ENCODE results near the gene IL16. TPM values are rescaled to one million over a fixed set of nuclear protein-coding genes. Genes with fewer than 3 reads are reported as not detected.

The IL16 gene
- polyA plus RNA-seq, 1 donor from 2014 or later: not detected

DNA sequence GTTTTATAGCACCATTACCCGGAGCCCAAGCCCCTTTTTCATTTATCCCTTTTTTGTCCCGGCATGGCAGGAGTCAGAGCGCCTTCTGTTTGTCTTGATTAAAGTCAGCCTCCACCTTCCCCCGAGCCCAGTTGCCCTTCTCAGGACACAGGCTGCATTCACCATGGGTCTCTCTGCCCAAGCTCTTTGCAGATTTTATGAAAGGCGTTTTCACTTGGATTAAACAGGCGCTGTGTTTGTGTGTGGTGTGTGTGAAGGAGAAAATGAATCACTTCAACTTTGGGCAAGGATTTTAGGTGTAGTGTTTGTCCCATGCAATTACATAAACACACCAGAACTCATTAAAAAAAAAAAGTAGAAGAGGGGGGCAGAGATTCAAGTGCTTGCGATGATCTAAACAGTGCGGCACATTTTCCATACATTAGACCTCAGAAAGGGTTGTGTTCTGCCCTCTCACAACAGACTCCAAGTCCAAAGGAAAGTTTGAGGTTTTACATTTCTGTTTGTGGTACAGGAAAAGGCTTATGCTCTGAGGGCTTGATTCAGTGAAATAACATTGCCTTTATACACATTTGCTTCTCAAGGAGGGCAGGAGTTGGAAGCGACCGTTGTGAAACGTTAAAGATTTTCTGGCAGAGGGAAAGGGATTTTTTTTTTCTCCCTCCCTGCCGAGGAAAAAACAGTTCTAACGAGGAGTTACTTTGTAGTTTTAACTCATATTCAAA lies 14.5 kb upstream of the IL16 start:
- Histone ChIP-seq H3K9ac (ENCODE audit: low read length) (no peak overlapping the region), H4K20me1 (ENCODE audit: insufficient read depth) (no peaks in the 10 kb centered on the region), H3K4me2 (ENCODE audit: low read length) (no peak overlapping the region), H3K79me2 (replicated peaks; ENCODE audit: insufficient read depth, low read length) (no peaks in the 10 kb centered on the region), H3K36me3 (ENCODE audit: insufficient read depth, low read length) (no peaks in the 10 kb centered on the region), H3K27me3 (ENCODE audit: insufficient read depth, low read depth, low read length) (no peaks in the 10 kb centered on the region), H3F3A (ENCODE audit: insufficient read depth, low read length, poor library complexity, severe bottlenecking) (no peaks in the 10 kb centered on the region), H2AFZ (ENCODE audit: low read depth, low read length) (no peak overlapping the region), H3K27ac (ENCODE audit: low read length) (no peak overlapping the region), H3K9me2 (ENCODE audit: insufficient read depth, low read length) (no peaks in the 10 kb centered on the region), H3K9me3 (ENCODE audit: low read length) (no peaks in the 10 kb centered on the region), H3K4me3 (ENCODE audit: low read length) (no peak overlapping the region)
- TF ChIP-seq EZH2 (IDR thresholded peaks at IDR 0.05; ENCODE audit: borderline replicate concordance, insufficient read depth, low read length, poor library complexity, severe bottlenecking) (no peak), POLR2AphosphoS5 (IDR thresholded peaks at IDR 0.05) (no peak), TAF1 (IDR thresholded peaks at IDR 0.05; ENCODE audit: low read depth) (no peak), RAD21 (conservative IDR thresholded peaks at IDR 0.05) (no peak), SMC3 (conservative IDR thresholded peaks at IDR 0.05; ENCODE audit: poor library complexity) (no peak), MXI1 (conservative IDR thresholded peaks at IDR 0.05; ENCODE audit: poor library complexity, severe bottlenecking) (no peak), EP300 (conservative IDR thresholded peaks at IDR 0.05; ENCODE audit: poor library complexity, severe bottlenecking) (no peak)
- TF ChIP-seq, protein P1, sequence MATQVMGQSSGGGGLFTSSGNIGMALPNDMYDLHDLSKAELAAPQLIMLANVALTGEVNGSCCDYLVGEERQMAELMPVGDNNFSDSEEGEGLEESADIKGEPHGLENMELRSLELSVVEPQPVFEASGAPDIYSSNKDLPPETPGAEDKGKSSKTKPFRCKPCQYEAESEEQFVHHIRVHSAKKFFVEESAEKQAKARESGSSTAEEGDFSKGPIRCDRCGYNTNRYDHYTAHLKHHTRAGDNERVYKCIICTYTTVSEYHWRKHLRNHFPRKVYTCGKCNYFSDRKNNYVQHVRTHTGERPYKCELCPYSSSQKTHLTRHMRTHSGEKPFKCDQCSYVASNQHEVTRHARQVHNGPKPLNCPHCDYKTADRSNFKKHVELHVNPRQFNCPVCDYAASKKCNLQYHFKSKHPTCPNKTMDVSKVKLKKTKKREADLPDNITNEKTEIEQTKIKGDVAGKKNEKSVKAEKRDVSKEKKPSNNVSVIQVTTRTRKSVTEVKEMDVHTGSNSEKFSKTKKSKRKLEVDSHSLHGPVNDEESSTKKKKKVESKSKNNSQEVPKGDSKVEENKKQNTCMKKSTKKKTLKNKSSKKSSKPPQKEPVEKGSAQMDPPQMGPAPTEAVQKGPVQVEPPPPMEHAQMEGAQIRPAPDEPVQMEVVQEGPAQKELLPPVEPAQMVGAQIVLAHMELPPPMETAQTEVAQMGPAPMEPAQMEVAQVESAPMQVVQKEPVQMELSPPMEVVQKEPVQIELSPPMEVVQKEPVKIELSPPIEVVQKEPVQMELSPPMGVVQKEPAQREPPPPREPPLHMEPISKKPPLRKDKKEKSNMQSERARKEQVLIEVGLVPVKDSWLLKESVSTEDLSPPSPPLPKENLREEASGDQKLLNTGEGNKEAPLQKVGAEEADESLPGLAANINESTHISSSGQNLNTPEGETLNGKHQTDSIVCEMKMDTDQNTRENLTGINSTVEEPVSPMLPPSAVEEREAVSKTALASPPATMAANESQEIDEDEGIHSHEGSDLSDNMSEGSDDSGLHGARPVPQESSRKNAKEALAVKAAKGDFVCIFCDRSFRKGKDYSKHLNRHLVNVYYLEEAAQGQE (IDR thresholded peaks at IDR 0.05; ENCODE audit: borderline replicate concordance): no peak
- TF ChIP-seq, protein P2, sequence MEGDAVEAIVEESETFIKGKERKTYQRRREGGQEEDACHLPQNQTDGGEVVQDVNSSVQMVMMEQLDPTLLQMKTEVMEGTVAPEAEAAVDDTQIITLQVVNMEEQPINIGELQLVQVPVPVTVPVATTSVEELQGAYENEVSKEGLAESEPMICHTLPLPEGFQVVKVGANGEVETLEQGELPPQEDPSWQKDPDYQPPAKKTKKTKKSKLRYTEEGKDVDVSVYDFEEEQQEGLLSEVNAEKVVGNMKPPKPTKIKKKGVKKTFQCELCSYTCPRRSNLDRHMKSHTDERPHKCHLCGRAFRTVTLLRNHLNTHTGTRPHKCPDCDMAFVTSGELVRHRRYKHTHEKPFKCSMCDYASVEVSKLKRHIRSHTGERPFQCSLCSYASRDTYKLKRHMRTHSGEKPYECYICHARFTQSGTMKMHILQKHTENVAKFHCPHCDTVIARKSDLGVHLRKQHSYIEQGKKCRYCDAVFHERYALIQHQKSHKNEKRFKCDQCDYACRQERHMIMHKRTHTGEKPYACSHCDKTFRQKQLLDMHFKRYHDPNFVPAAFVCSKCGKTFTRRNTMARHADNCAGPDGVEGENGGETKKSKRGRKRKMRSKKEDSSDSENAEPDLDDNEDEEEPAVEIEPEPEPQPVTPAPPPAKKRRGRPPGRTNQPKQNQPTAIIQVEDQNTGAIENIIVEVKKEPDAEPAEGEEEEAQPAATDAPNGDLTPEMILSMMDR (IDR thresholded peaks at IDR 0.05; ENCODE audit: poor library complexity, severe bottlenecking): no peak

DNA sequence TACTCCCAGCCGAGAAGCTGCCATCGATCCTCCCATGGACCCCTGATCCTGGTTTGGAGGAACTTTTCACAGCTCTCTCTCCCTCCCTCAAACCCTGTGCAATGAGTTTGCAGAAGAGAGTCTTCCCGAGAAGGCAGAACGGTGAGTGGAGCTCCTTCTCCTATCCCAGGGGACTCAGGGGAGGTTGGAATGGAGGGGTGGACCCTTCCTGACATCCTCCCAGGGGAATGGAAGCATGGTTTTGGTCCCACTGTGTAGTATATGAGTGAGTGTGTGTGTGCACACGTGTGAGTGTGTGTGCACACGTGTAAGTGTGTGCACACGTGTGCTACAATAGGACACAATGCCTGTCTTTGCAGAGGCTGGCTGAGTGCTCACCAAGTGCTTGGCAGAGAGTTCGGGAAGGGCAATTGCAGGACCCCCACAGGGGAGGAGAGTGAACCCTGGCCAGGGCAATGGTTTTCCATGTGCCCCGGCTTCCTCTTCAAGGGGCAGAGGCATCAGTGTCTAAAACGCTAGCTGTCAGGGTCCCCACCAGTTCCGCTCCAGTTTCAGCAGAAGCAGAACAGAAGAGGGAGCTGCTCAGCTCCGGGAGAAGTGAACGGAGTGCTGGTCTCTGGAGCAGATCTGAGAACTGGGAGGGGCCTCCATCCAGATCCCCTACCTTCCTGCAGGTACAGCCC lies 13.8 kb upstream of the IL16 start:
- Histone ChIP-seq H3K36me3 (ENCODE audit: insufficient read depth, low read length) (no peaks in the 10 kb centered on the region), H2AFZ (ENCODE audit: low read depth, low read length) (no peak overlapping the region), H3K27ac (ENCODE audit: low read length) (no peak overlapping the region), H3K4me3 (ENCODE audit: low read length) (no peak overlapping the region), H4K20me1 (ENCODE audit: insufficient read depth) (no peaks in the 10 kb centered on the region), H3K9ac (ENCODE audit: low read length) (no peak overlapping the region), H3F3A (ENCODE audit: insufficient read depth, low read length, poor library complexity, severe bottlenecking) (no peaks in the 10 kb centered on the region), H3K4me2 (ENCODE audit: low read length) (no peak overlapping the region), H3K9me3 (ENCODE audit: low read length) (no peaks in the 10 kb centered on the region), H3K79me2 (replicated peaks; ENCODE audit: insufficient read depth, low read length) (no peaks in the 10 kb centered on the region), H3K27me3 (ENCODE audit: insufficient read depth, low read depth, low read length) (no peaks in the 10 kb centered on the region), H3K9me2 (ENCODE audit: insufficient read depth, low read length) (no peaks in the 10 kb centered on the region)
- TF ChIP-seq, protein P2 (IDR thresholded peaks at IDR 0.05; ENCODE audit: poor library complexity, severe bottlenecking): no peak
- TF ChIP-seq EZH2 (IDR thresholded peaks at IDR 0.05; ENCODE audit: borderline replicate concordance, insufficient read depth, low read length, poor library complexity, severe bottlenecking): no peak
- no peak for TF ChIP-seq TAF1 (IDR thresholded peaks at IDR 0.05; ENCODE audit: low read depth)
- no peak for TF ChIP-seq RAD21 (conservative IDR thresholded peaks at IDR 0.05)
- TF ChIP-seq MXI1 (conservative IDR thresholded peaks at IDR 0.05; ENCODE audit: poor library complexity, severe bottlenecking): no peak
- TF ChIP-seq EP300 (conservative IDR thresholded peaks at IDR 0.05; ENCODE audit: poor library complexity, severe bottlenecking): no peak
- TF ChIP-seq, protein P1 (IDR thresholded peaks at IDR 0.05; ENCODE audit: borderline replicate concordance): no peak
- no peak for TF ChIP-seq POLR2AphosphoS5 (IDR thresholded peaks at IDR 0.05)
- no peak for TF ChIP-seq SMC3 (conservative IDR thresholded peaks at IDR 0.05; ENCODE audit: poor library complexity)

All from neural cell (in vitro differentiated cells).